ENCODE data around the gene KRTAP10-10. TPM values are rescaled to one million over a fixed set of nuclear protein-coding genes. Genes with fewer than 3 reads are reported as not detected.

The KRTAP10-10 gene
- polyA plus RNA-seq, 1 donor (not counting 4 experiments of a cell fraction or from before 2014, with no cell fraction given), result not detected

GRCh38 chr21:44647222-44647552 is 10.0 kb downstream of the KRTAP10-10 start:
- no peak overlapping the region for H3K27ac ChIP-seq (ENCODE audit: control insufficient read depth, insufficient read depth, low read length)
- TF ChIP-seq CTCF (optimal IDR thresholded peaks at IDR 0.05 in 1 of 3, IDR thresholded peaks at IDR 0.05 in 1 of 3, conservative IDR thresholded peaks at IDR 0.05 in 1 of 3; ENCODE audit: extremely low read depth in 1 of 3, insufficient read depth in 2 of 3, low read length in 3 of 3) (no peak), EZH2 (IDR thresholded peaks at IDR 0.05; ENCODE audit: low read length) (no peak)
- no peaks in the 10 kb centered on the region for H3K4me1 ChIP-seq (ENCODE audit: control insufficient read depth, extremely low read depth, insufficient read depth, low read length)
- H3K4me2 ChIP-seq (ENCODE audit: control insufficient read depth, extremely low read depth, insufficient read depth, low read depth, low read length), result no peak overlapping the region
- no peak overlapping the region for H3K4me3 ChIP-seq (ENCODE audit: control insufficient read depth in 2 of 3, extremely low read depth in 1 of 3, insufficient read depth in 2 of 3, low read depth in 1 of 3, low read length in 3 of 3)
- no peak overlapping the region for H2AFZ ChIP-seq (ENCODE audit: control insufficient read depth, low read length)
- no peaks in the 10 kb centered on the region for H3K79me2 ChIP-seq (ENCODE audit: control insufficient read depth, insufficient read depth, low read length)
- no peak for FAIRE-seq
- no peaks in the 10 kb centered on the region for H4K20me1 ChIP-seq (ENCODE audit: control insufficient read depth, extremely low read depth, insufficient read depth, low read length)
- no peak for DNase-seq (ENCODE audit: low read depth, low spot score)
- no peaks in the 10 kb centered on the region for H3K36me3 ChIP-seq (ENCODE audit: control insufficient read depth in 2 of 2, extremely low read depth in 1 of 2, insufficient read depth in 2 of 2, low read length in 2 of 2)
- no peaks in the 10 kb centered on the region for H3K9me1 ChIP-seq (ENCODE audit: control insufficient read depth, extremely low read depth, insufficient read depth, low read length)
- no peaks in the 10 kb centered on the region for H3K27me3 ChIP-seq (ENCODE audit: control insufficient read depth, extremely low read depth, insufficient read depth, low read length)
- no peak overlapping the region for H3K9ac ChIP-seq (ENCODE audit: control insufficient read depth, extremely low read depth, insufficient read depth, low read length)
- dilution Hi-C loops (cut with MboI; ENCODE audit: extremely low pct_ligation_motif_present, low sequenced_read_pairs), result no loop called here
- H3K9me3 ChIP-seq (ENCODE audit: control insufficient read depth, low read depth, low read length), result peaks cover 1% of the 10 kb centered on the region

GRCh38 chr21:44648557-44649311 is 11.6 kb downstream of the KRTAP10-10 start:
- TF ChIP-seq EZH2 (IDR thresholded peaks at IDR 0.05; ENCODE audit: low read length) (no peak), CTCF (optimal IDR thresholded peaks at IDR 0.05 in 1 of 3, IDR thresholded peaks at IDR 0.05 in 1 of 3, conservative IDR thresholded peaks at IDR 0.05 in 1 of 3; ENCODE audit: extremely low read depth in 1 of 3, insufficient read depth in 2 of 3, low read length in 3 of 3) (no peak)
- Histone ChIP-seq H3K79me2 (ENCODE audit: control insufficient read depth, insufficient read depth, low read length) (no peaks in the 10 kb centered on the region), H3K27ac (ENCODE audit: control insufficient read depth, insufficient read depth, low read length) (no peak overlapping the region), H4K20me1 (ENCODE audit: control insufficient read depth, extremely low read depth, insufficient read depth, low read length) (no peaks in the 10 kb centered on the region), H3K9me3 (ENCODE audit: control insufficient read depth, low read depth, low read length) (peaks cover 1% of the 10 kb centered on the region), H2AFZ (ENCODE audit: control insufficient read depth, low read length) (no peak overlapping the region), H3K36me3 (ENCODE audit: control insufficient read depth in 2 of 2, extremely low read depth in 1 of 2, insufficient read depth in 2 of 2, low read length in 2 of 2) (no peaks in the 10 kb centered on the region), H3K27me3 (ENCODE audit: control insufficient read depth, extremely low read depth, insufficient read depth, low read length) (no peaks in the 10 kb centered on the region), H3K4me1 (ENCODE audit: control insufficient read depth, extremely low read depth, insufficient read depth, low read length) (no peaks in the 10 kb centered on the region), H3K9me1 (ENCODE audit: control insufficient read depth, extremely low read depth, insufficient read depth, low read length) (no peaks in the 10 kb centered on the region), H3K4me2 (ENCODE audit: control insufficient read depth, extremely low read depth, insufficient read depth, low read depth, low read length) (no peak overlapping the region), H3K9ac (ENCODE audit: control insufficient read depth, extremely low read depth, insufficient read depth, low read length) (no peak overlapping the region), H3K4me3 (ENCODE audit: control insufficient read depth in 2 of 3, extremely low read depth in 1 of 3, insufficient read depth in 2 of 3, low read depth in 1 of 3, low read length in 3 of 3) (no peak overlapping the region)
- FAIRE-seq, result no peak
- dilution Hi-C loops (cut with MboI; ENCODE audit: extremely low pct_ligation_motif_present, low sequenced_read_pairs), result no loop called here
- DNase-seq (ENCODE audit: low read depth, low spot score), result no peak

Measured in keratinocyte (primary cell).